Amniotic epithelial cell (primary cell): Measurements from ENCODE around the gene TEAD1.

Experiments
- DNase-seq: peaks from one replicate; pipeline ENCODE4 v3.0.0-alpha.2; 2010; ENCODE audit warnings: low read depth

The TEAD1 gene

GRCh38 chr11:12811861-12812260 lies 137.6 kb downstream of the TEAD1 start:
- no peak for DNase-seq

GRCh38 chr11:12812849-12813248 lies 138.6 kb downstream of the TEAD1 start:
- peak; percentile 50 for DNase-seq

DNA sequence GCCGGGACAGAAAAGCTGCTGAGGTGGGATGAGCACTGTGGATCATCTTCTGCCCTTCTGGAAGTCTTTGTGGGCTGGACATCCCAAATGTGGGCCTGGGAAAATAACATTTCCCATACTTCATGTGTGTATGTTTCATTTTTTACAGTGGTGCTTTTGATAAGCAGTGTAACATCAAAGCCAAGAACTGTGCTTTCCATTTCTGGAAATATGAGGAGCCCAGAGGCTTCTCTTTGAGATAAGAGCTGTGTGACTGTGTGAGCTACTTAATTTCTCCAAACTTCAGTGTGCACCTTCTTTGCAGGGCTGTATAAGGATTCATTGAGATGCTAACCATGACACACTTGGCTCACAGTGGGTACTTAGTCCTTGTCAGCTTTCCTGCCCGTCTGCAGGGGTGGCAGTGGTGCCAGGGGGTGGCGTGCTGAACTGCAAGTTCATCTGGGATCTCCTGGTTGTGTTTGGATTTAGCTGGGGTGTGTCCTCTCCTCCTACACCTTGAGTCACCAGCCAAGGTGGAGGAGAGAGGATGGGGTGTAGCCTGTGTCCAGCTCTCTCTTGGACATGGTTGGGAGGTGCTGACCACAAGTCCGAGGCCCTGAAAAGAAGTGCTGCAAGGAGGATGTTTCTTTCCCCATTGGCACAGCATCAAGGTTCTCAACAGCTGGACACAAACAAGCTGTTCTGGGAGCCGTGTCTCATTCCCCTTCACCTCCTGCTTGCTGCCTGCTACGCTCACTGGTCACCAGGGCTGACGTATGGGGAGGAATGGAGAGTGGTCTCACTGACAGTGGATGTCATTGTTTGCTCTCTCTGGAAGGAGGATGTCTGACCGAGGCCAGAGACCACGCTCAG lies 139.4 kb downstream of the TEAD1 start:
- DNase-seq = peak; percentile 97

DNA sequence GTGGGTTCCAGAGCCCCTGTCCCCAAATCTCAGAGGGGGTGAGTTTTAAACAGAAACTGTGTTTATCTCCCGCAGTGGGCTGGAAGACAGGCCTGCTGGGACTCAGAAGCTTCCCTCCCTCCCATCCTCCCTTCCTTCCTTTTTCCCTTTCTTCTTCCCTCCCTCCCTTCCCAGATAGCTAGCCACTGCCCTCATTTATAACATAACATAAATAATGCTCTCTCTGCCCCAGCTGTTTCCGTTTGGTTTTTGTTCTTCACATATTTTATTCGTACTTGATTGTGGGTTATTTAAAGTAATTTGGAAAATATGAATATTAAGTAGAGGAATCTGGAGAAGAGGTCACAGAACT lies 140.9 kb downstream of the TEAD1 start:
- DNase-seq = no peak

DNA sequence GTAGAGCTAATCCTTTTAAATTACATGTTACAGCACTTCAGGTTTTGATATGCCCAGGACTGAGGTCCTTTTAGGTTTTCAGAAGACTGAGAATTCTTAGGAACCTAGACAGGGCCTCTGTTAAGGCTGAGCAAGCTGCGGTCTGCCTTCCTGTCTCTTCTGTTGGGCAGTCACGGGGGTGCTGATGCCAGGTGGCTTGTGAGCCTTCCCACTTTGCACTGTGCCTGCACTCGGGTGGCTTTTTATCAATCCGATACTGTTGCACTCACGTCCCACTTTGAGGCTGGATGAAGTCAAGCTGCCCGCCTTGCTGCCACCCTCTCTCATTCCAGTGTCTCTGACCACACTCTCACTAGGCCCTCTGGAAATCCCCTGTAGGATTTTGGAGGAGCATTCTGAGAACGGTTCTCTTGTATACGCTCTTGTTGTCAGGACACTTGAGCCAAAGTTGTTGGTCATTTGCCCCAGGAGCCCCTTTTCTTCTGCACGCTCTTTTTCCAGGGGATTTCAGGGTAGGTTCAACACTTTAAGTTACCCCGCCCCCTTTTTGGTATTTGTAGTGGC lies 141.8 kb downstream of the TEAD1 start:
- no peak for DNase-seq

DNA sequence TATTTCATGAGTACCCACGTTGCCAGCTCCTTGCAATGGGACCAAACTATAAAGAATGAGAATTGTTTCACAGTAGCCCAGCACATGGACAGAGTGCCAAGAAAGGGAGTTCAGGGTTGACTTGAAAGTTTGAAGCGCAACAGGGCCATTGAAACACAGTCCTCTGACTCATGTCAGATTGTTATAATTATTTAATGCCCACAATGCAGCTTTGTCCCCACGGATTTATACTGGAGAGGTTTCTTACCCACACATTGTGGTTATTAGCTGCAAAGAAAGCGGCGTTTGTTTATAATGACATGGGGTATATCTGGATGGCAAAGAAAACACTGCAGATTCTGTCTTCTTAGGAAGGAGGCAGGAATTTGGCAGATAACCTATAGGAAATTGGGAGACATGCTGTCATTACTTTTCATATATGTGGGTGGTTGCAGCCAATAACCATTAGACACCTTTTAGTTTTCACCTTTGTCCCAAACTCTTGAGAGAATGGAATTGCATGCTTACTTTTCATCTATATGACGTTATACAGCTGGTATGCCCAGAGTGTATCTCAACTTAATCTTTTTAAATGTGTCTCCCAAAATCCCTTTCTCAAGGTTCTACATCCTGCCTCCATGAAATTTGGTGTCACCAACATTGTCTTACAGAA lies 143.6 kb downstream of the TEAD1 start:
- no peak for DNase-seq

DNA sequence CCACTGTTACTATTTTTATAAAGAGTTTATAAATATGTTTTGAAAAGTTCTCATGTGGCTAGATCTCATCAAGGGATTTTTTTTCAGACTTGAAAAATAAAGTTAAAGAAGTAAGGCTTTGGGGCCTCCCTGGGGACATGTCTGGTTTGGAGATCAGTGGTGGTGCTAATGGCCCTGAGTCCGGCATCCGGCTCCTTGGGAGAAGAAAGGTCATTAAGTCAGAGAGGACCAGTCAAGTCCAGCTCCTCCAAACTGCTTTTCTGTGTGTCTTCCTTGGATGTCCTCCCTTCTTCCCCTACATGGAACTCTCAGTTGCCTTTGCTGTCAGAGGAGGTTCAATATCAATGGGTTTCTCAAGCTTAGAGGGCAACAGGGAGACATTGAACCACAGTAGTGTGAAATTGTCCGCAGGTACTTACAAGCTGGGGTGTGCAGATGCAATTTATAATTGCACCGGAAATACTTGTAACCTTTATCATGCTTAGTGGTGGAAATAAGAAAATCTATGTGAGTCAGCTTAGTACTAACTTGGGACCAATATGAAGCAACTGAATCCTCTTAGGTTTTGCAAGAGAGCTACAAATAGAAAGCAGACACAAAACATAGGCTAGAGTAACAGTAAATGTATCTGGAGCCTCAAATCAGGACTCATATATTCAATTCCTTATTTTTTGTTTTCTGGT lies 144.3 kb downstream of the TEAD1 start:
- peak; percentile 96 for DNase-seq

DNA sequence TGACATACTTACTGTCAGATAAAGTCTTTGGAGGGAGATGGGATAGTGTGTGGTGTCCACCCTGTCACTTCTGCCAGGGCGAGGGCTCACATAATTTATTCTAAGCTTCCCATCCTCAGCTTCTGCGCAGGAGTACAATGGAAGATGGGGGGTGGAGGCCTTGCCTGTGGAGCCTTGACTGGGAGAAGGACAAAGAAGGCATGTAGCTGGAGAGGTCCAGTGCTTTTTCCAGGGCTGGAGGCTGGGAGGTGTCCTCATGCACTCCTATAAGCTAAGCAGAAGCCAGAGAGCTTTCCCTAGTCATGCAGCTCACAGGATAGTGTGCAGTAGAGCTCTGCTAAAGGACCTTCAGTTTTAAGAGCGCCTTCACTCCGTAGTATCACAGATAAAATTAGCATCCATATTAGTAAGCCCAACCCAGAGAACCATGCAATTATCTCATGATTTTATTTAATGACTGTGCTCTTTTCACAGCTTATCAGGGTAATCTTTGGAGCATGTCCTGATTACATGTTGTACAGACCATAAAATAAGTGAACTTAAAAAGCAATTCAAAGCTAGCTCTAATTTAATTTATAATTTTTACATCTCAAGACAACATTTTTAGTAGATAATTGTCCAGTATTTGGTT lies 148.3 kb downstream of the TEAD1 start:
- no peak for DNase-seq

DNA sequence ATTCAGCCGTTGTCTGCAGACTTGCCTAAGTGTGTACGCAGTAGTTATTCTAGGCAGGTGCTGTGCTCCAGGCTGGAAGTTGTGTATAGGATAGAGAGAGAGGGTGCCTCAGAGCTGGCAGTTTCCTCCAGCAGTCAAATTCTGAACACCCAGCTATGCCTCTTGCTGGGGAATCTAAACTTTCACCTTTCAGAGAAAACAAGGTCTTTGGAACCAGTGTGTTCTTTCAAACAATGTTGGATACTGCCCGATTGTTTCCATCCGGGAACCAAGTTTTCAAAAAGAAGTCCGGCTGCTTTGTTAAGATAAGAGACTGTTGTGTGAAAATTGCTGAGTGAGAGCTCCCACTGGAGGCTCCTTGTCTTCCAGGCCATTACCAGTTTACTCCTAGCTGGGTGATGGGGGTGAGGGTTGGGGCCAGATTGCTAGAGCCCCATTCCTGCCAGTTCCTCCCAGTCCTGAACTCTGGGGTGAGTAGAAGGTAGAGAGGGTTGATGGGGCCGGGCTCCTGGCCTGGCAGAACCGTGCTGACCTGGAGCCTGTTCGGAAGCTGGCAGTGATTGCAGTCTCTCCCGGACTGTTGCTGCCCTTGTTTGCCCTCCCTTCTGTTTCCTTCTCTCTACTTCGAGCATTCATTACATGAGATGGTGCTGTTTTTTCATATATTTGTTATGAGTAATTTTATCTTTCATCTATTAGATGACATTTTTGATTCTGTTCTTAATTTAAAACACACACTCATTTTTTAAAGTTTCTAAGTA lies 150.2 kb downstream of the TEAD1 start:
- DNase-seq = no peak

GRCh38 chr11:12826441-12826840 lies 152.2 kb downstream of the TEAD1 start:
- DNase-seq = peak; percentile 63

DNA sequence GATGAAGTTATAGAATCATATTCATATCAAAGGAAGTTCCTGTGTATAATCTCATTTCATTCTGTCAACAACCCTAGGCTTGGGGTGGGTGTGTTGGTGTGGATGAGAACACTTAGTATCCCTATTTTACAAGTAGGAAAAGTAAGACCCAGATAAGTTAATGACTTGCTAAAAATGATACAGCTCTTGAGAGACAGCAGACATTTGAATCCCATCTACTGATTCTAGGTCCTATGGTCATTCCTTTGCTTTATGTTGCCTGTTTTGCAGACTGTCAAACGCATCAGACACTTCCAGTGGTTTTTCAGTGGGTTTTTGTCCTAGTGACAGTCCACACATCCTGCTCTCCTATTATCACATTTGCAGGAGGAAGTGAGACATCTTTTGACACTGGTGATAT lies 153.1 kb downstream of the TEAD1 start:
- no peak for DNase-seq

- DNase-seq = peak; percentile 84
Observed at GRCh38 chr11:12827929-12828812, 153.9 kb downstream of the TEAD1 start.

DNA sequence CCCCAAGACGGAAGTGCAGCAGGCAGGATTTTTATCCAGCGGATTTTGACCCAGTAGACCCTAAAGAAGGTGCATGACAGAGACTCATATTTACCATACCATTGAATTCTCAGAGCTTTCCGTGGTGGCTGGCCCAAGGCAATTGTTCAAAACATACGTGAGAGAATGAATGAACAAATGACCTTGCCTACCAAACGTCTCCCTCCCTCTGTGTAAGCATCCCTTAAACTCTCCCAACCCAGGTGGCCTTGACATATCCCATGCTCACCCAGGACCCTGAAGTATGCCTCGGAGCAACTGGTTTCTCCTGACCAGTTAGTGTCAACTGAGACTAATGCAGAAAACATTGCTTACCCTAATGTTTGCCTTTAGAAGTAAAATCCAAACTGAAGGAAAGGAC lies 154.9 kb downstream of the TEAD1 start:
- DNase-seq = no peak

- DNase-seq = no peak
Observed at GRCh38 chr11:12829540-12830314, 155.5 kb downstream of the TEAD1 start.

DNA sequence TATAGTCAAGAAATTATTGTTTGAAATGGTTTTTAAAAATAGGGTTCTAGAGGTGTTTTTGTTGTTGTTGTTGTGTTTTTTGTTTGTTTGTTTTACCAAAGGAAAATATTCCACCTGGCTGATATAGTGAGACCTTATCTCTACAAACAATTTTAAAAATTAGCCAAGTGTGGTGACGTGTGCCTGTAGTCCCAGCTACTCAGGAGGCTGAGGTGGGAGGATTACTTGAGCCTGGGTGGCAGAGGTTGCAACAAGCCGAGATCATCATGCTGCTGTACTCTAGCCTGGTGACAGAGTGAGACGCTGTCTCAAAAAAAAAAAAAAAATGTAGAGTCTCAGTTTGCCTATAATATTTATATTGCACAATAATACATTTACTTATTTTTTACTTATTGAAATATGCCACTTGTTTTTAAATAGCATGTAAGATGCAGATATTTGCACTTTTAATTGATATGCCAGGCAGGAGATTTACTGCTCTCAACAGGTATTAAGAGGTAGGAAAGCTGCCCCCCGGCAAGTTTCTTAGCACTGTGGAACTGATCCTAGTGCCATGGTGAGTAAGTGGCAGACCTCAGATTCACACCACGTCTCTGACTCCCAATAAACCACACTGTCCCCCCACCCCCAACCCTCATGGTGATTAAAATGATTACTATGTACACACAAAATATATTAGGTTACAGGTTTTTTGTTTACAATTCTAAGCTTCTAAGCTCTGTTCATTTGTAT lies 157.4 kb downstream of the TEAD1 start:
- DNase-seq = no peak

GRCh38 chr11:12832480-12833224 lies 158.4 kb downstream of the TEAD1 start:
- no peak for DNase-seq

- no peak for DNase-seq
Observed at GRCh38 chr11:12834166-12834565, 159.9 kb downstream of the TEAD1 start.

GRCh38 chr11:12834630-12835029 lies 160.4 kb downstream of the TEAD1 start:
- DNase-seq = no peak
